ENCODE results near the gene ACOT7.

Gene ACOT7

GRCh38 chr1:6256645-6257044, 136.9 kb downstream of the ACOT7 start:
- no peaks in the 10 kb centered on the region for H3K9me3 ChIP-seq (ENCODE audit: low read length)
- no peak overlapping the region for H3K9ac ChIP-seq (ENCODE audit: low read length)
- no peaks in the 10 kb centered on the region for H3K36me3 ChIP-seq (ENCODE audit: insufficient read depth, low read length)
- no peaks in the 10 kb centered on the region for H3K4me1 ChIP-seq (ENCODE audit: insufficient read depth, low read length)
- peaks cover 0 to 11% of the 10 kb centered on the region in 2 donors for H3K27me3 ChIP-seq (ENCODE audit: control insufficient read depth in 1 of 2, insufficient read depth in 2 of 2, low read length in 2 of 2)
- H3K27ac ChIP-seq (ENCODE audit: low read depth, low read length), result no peak overlapping the region
- H3K4me3 ChIP-seq (ENCODE audit: low read depth in 1 of 2, low read length in 2 of 2), result no peak overlapping the region

DNA sequence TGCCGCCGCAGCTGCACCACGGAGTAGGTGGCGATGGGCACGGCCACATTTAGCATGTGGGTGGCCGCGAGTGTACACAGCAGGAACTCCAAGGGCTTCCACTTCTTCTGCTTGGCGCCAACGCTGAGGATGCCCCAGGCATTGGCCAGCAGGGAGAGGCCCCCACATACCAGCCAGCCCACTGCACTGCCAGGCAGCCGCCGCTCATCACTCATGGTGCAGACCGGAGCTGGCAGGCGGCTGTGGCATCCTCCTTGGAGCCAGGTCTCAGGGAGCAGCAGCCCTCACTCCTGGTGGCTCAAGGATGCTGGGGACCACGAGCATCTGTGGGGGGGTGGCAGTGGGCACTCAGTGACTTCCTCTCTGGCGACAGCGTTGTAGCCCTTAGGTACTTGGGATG, 138.9 kb downstream of the ACOT7 start:
- H3K36me3 ChIP-seq (ENCODE audit: insufficient read depth, low read length), result no peaks in the 10 kb centered on the region
- peaks cover 0 to 12% of the 10 kb centered on the region in 2 donors for H3K27me3 ChIP-seq (ENCODE audit: control insufficient read depth in 1 of 2, insufficient read depth in 2 of 2, low read length in 2 of 2)
- no peaks in the 10 kb centered on the region for H3K9me3 ChIP-seq (ENCODE audit: low read length)

GRCh38 chr1:6253380-6253779, 140.2 kb downstream of the ACOT7 start:
- Histone ChIP-seq H3K9ac (ENCODE audit: low read length) (no peak overlapping the region), H3K27me3 (ENCODE audit: control insufficient read depth in 1 of 2, insufficient read depth in 2 of 2, low read length in 2 of 2) (peaks cover 5 to 21% of the 10 kb centered on the region in 2 donors), H3K4me3 (ENCODE audit: low read depth in 1 of 2, low read length in 2 of 2) (no peak overlapping the region), H3K27ac (ENCODE audit: low read depth, low read length) (no peak overlapping the region), H3K36me3 (ENCODE audit: insufficient read depth, low read length) (no peaks in the 10 kb centered on the region), H3K4me1 (ENCODE audit: insufficient read depth, low read length) (no peaks in the 10 kb centered on the region), H3K9me3 (ENCODE audit: low read length) (no peaks in the 10 kb centered on the region)

More for the DNA sequence above, 138.9 kb downstream of the ACOT7 start:
- Histone ChIP-seq H3K4me3 (ENCODE audit: low read depth in 1 of 2, low read length in 2 of 2) (no peak overlapping the region), H3K4me1 (ENCODE audit: insufficient read depth, low read length) (no peaks in the 10 kb centered on the region), H3K27ac (ENCODE audit: low read depth, low read length) (no peak overlapping the region), H3K9ac (ENCODE audit: low read length) (no peak overlapping the region)

DNA sequence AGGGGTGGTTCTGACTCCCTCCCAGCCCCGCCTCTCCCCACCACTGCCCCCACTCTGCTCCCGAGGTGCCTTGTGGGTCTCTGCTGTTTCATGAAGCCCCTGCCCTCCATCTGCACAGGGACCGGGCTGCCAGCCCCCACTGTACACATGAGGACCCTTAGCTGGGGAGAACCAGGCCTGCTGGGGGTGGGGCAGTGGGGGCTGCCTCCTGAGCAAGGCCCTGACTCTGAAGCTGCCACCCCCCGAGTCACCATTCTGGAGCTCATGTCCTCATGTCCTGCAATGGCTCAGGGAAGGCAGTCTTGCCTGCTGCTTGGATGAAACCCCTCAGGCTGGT, 141.2 kb downstream of the ACOT7 start:
- Histone ChIP-seq H3K9ac (ENCODE audit: low read length) (no peak overlapping the region), H3K4me1 (ENCODE audit: insufficient read depth, low read length) (no peaks in the 10 kb centered on the region), H3K4me3 (ENCODE audit: low read depth in 1 of 2, low read length in 2 of 2) (no peak overlapping the region), H3K36me3 (ENCODE audit: insufficient read depth, low read length) (no peaks in the 10 kb centered on the region), H3K27me3 (ENCODE audit: control insufficient read depth in 1 of 2, insufficient read depth in 2 of 2, low read length in 2 of 2) (peaks cover 5 to 31% of the 10 kb centered on the region in 2 donors), H3K27ac (ENCODE audit: low read depth, low read length) (no peak overlapping the region), H3K9me3 (ENCODE audit: low read length) (no peaks in the 10 kb centered on the region)

DNA sequence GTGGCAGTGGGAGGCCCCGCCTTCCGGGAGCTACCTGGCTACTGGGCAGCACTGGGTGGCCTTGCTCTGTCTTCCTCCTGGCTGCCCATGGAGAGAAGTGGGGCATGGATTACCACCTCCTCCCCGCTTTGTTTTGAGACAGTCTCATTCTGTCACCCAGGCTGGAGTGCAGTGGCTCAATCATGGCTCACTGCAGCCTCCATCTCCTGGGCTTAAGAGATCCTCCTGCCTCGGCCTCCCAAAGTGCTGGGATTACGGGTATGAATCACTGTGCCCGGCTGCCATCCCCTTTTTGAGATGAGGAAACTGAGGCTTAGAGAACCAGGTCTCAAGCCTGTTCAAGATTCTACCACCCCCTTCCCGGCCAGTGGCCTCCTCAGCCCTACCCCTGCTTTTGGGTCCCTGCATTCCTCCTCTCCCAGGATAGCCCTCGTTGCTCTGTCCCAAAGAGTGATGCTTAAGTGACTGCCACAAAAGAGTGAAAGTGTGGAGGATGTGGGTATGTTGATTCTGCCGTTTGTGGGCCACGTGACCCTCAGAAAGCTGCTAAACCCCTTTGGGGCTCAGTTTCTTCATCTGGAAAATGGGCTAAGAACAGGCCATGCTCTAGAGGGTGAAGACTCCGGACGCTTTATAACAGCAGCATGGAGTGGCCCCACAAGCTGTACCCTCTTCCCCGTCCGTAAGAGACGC, 141.7 kb downstream of the ACOT7 start:
- Histone ChIP-seq H3K9me3 (ENCODE audit: low read length) (no peaks in the 10 kb centered on the region), H3K4me1 (ENCODE audit: insufficient read depth, low read length) (no peaks in the 10 kb centered on the region), H3K36me3 (ENCODE audit: insufficient read depth, low read length) (no peaks in the 10 kb centered on the region), H3K9ac (ENCODE audit: low read length) (no peak overlapping the region), H3K4me3 (ENCODE audit: low read depth in 1 of 2, low read length in 2 of 2) (no peak overlapping the region), H3K27ac (ENCODE audit: low read depth, low read length) (no peak overlapping the region), H3K27me3 (ENCODE audit: control insufficient read depth in 1 of 2, insufficient read depth in 2 of 2, low read length in 2 of 2) (peaks cover 5 to 36% of the 10 kb centered on the region in 2 donors)

DNA sequence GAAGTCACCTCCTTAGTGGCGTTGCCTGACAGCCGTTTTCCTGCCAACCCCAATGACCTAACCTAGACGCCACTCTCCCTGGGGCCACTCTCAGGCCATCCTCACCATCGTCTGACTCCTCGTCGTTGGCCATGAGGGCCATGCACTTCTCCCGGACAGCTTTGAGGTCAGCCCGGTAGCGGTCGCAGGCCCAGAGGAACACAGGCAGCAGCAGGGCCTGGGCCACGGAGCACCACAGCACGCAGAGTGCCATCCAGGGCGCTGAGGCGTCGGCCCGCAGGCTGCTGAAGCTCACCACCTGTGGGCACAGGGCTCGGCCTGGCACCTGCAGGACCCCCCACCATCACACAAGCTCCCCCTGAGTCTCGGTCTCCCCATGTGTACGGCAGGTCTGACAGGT, 142.3 kb downstream of the ACOT7 start:
- H3K4me1 ChIP-seq (ENCODE audit: insufficient read depth, low read length), result no peaks in the 10 kb centered on the region
- no peak overlapping the region for H3K9ac ChIP-seq (ENCODE audit: low read length)
- no peaks in the 10 kb centered on the region for H3K36me3 ChIP-seq (ENCODE audit: insufficient read depth, low read length)
- H3K27me3 ChIP-seq (ENCODE audit: control insufficient read depth in 1 of 2, insufficient read depth in 2 of 2, low read length in 2 of 2), result peaks cover 8 to 42% of the 10 kb centered on the region in 2 donors
- H3K27ac ChIP-seq (ENCODE audit: low read depth, low read length), result no peak overlapping the region
- H3K9me3 ChIP-seq (ENCODE audit: low read length), result no peaks in the 10 kb centered on the region
- H3K4me3 ChIP-seq (ENCODE audit: low read depth in 1 of 2, low read length in 2 of 2), result no peak overlapping the region

DNA sequence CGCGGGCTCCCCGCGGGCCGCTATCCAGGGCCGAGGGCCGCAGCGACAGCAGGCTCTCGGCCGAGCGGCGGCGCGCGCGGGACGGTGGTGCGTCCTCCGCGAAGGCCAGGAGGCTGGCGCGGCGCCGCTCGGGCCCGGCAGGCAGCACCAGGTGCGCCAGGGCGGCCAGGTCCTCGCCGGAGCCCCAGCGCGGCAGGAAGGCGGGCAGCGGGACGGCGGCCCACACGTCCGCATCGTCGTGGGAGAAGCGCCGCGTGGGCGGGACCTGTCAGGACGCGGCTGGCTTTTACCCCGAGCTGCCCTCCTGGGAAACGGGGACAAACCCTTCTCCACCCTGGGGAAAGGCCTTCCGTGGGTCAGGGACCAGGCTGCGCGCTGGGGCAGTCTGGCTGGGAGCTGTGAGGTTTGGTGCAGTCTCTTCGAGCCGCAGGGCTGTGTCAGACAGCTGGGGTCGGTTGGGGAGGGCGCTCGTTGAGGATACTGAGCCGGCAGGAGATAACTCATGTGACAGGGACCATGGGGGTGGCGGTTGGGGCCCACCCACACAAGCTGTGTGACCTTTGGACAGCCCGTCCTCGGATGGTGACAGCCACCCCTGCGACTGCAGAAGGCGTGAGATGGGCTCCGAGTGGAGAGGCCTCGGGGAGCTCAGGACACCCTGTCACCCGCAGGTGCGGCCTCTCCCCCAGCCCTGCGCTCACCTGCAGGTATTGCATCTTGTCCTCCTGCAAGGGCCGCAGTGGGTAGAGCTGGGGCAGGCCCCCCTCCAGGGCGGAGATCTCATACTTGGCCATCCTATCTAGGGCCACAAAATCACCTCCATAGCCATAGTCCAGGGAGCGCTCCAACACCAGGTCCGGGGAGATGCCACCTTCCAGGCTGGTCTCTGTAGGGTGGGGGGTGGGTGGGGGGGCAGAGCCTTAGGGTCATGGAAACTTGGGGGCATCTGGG, 143.6 kb downstream of the ACOT7 start:
- no peaks in the 10 kb centered on the region for H3K36me3 ChIP-seq (ENCODE audit: insufficient read depth, low read length)
- H3K4me3 ChIP-seq (ENCODE audit: low read depth in 1 of 2, low read length in 2 of 2), result no peak overlapping the region
- H3K27ac ChIP-seq (ENCODE audit: low read depth, low read length), result no peak overlapping the region
- H3K4me1 ChIP-seq (ENCODE audit: insufficient read depth, low read length), result no peaks in the 10 kb centered on the region
- H3K9me3 ChIP-seq (ENCODE audit: low read length), result no peaks in the 10 kb centered on the region
- peaks cover 14 to 54% of the 10 kb centered on the region in 2 donors for H3K27me3 ChIP-seq (ENCODE audit: control insufficient read depth in 1 of 2, insufficient read depth in 2 of 2, low read length in 2 of 2)
- no peak overlapping the region for H3K9ac ChIP-seq (ENCODE audit: low read length)

DNA sequence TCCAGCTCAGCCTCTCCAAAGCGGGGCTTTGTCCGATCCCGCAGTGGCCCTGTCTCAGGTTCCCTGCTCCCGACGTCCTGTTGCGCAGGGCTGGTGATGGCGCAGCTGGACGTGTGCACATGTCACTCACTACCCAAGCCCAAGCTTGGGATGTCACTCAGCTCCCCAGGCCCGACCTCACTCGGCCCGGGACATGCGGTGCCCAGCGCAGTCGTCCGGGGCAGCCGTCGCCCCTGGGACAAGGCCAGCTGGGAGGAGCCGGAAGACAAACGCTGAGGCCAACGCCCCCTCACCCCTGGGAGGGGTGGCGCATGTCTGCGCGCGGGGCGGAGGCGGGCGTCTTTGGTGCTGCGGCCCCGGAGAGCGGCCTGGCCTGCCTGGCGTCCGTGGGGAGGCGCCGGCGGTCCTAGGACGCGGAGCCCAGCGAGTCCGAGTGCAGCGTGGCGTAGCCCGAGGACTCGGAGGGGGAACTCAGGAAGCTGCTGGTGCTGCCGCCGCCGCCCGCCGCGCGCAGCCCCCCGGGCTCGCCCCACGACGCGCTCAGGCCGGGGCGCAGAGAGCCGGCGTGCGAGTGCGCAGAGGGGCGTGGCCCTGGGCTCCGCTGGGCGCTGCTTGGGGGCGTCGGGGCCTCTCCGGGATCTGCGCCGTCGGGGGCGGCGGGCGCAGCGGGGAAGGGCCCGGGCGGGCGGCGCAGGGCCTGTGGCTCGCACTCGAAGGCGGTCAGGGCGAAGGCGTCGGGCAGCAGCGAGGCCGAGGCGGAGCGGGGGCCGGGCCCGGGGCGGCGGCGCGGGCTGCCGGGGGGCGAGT, 144.4 kb downstream of the ACOT7 start:
- Histone ChIP-seq H3K9ac (ENCODE audit: low read length) (no peak overlapping the region), H3K4me1 (ENCODE audit: insufficient read depth, low read length) (no peaks in the 10 kb centered on the region), H3K4me3 (ENCODE audit: low read depth in 1 of 2, low read length in 2 of 2) (no peak overlapping the region), H3K27ac (ENCODE audit: low read depth, low read length) (no peak overlapping the region), H3K9me3 (ENCODE audit: low read length) (no peaks in the 10 kb centered on the region), H3K27me3 (ENCODE audit: control insufficient read depth in 1 of 2, insufficient read depth in 2 of 2, low read length in 2 of 2) (peaks cover 14 to 61% of the 10 kb centered on the region in 2 donors), H3K36me3 (ENCODE audit: insufficient read depth, low read length) (no peaks in the 10 kb centered on the region)

- no peaks in the 10 kb centered on the region for H3K36me3 ChIP-seq (ENCODE audit: insufficient read depth, low read length)
- H3K27me3 ChIP-seq (ENCODE audit: control insufficient read depth in 1 of 2, insufficient read depth in 2 of 2, low read length in 2 of 2), result peaks cover 19 to 69% of the 10 kb centered on the region in 2 donors
- H3K9me3 ChIP-seq (ENCODE audit: low read length), result no peaks in the 10 kb centered on the region
- no peak overlapping the region for H3K9ac ChIP-seq (ENCODE audit: low read length)
- H3K4me1 ChIP-seq (ENCODE audit: insufficient read depth, low read length), result no peaks in the 10 kb centered on the region
- H3K4me3 ChIP-seq (ENCODE audit: low read depth in 1 of 2, low read length in 2 of 2), result no peak overlapping the region
- no peak overlapping the region for H3K27ac ChIP-seq (ENCODE audit: low read depth, low read length)
These were observed 145.3 kb downstream of the ACOT7 start for GRCh38 chr1:6248161-6248776.

DNA sequence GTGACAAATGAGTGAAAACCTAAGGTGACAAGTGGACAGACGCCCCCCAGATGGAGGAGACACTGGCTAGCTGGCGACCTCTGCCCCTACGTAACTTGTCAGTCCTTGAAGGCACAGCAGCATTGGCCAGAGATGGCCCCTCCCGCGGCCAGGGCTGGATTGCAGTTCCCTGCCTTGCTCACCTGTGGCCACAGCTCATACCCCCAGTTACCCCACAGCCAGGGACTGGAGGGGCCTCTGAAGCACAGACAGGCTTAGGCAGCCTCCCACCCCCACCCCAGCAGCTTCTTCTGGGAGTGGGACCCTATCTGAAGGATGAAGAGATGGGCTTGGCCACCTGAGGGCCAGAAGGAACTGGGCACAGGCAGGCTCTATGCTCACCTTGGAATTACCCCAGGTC, 145.9 kb downstream of the ACOT7 start:
- H3K27ac ChIP-seq (ENCODE audit: low read depth, low read length), result no peak overlapping the region
- no peaks in the 10 kb centered on the region for H3K36me3 ChIP-seq (ENCODE audit: insufficient read depth, low read length)
- H3K9me3 ChIP-seq (ENCODE audit: low read length), result no peaks in the 10 kb centered on the region
- H3K4me1 ChIP-seq (ENCODE audit: insufficient read depth, low read length), result no peaks in the 10 kb centered on the region
- H3K4me3 ChIP-seq (ENCODE audit: low read depth in 1 of 2, low read length in 2 of 2), result no peak overlapping the region
- H3K27me3 ChIP-seq (ENCODE audit: control insufficient read depth in 1 of 2, insufficient read depth in 2 of 2, low read length in 2 of 2), result peaks cover 25 to 75% of the 10 kb centered on the region in 2 donors
- H3K9ac ChIP-seq (ENCODE audit: low read length), result no peak overlapping the region
